ENCODE measurements around the gene C1orf87.

The C1orf87 gene

DNA sequence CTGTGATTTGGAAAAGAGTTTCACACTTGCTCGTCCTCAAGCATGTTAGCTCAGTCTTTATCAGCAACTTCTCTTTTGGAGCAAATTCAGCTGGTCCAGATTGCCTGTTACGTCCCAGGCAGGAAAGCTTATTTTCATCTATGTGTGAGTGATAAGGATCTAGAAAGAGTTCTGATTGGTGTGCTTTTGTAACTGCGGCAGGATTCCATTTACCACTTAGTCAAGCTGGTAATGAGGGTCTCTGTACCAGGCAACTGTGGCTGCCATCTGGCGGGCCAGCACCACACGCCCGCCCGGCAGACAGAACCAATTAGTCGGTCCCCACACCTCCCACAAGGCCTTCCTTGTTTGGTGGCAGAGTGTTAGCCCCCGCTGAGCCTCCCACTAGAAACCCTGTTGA is 21.0 kb downstream of the C1orf87 start:
- Histone ChIP-seq H2AFZ (ENCODE audit: low read depth) (no peak overlapping the region), H3K4me3 (IDR thresholded peaks at IDR 0.05; ENCODE audit: insufficient read depth, low read depth, low read length) (no peak overlapping the region), H3K79me2 (ENCODE audit: insufficient read depth, low read depth) (no peaks in the 10 kb centered on the region), H3K27ac (no peak overlapping the region), H3K36me3 (ENCODE audit: insufficient read depth) (no peaks in the 10 kb centered on the region), H4K20me1 (ENCODE audit: insufficient read depth) (no peaks in the 10 kb centered on the region), H3K27me3 (ENCODE audit: insufficient read depth, low read depth) (no peaks in the 10 kb centered on the region), H3K4me2 (no peak overlapping the region), H3K4me1 (ENCODE audit: low read depth, poor library complexity, severe bottlenecking) (no peaks in the 10 kb centered on the region), H3K9ac (no peak overlapping the region)
- TF ChIP-seq, protein P1, sequence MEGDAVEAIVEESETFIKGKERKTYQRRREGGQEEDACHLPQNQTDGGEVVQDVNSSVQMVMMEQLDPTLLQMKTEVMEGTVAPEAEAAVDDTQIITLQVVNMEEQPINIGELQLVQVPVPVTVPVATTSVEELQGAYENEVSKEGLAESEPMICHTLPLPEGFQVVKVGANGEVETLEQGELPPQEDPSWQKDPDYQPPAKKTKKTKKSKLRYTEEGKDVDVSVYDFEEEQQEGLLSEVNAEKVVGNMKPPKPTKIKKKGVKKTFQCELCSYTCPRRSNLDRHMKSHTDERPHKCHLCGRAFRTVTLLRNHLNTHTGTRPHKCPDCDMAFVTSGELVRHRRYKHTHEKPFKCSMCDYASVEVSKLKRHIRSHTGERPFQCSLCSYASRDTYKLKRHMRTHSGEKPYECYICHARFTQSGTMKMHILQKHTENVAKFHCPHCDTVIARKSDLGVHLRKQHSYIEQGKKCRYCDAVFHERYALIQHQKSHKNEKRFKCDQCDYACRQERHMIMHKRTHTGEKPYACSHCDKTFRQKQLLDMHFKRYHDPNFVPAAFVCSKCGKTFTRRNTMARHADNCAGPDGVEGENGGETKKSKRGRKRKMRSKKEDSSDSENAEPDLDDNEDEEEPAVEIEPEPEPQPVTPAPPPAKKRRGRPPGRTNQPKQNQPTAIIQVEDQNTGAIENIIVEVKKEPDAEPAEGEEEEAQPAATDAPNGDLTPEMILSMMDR (conservative IDR thresholded peaks at IDR 0.05; ENCODE audit: low read depth, low read length), result no peak

DNA sequence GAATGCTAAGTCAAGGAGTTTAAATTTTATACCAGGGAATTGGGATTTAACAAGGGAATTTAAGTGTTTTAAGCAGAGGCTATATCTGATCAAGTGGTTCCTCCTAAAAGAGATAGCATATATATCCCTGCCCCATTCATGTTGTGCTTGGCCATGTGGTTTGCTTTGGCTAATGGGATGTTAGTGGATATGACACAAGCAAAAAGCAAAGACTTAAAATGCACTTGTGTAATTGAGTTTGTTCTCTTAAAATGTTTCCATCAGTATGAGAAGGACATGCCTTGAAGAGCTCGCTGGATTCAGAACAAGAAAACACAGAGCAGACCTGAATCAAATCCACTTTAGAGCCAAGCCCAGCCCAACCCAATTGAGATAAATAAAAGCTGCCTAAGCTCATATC is 22.4 kb downstream of the C1orf87 start:
- Histone ChIP-seq H2AFZ (ENCODE audit: low read depth) (no peak overlapping the region), H3K79me2 (ENCODE audit: insufficient read depth, low read depth) (no peaks in the 10 kb centered on the region), H3K9ac (no peak overlapping the region), H3K4me3 (IDR thresholded peaks at IDR 0.05; ENCODE audit: insufficient read depth, low read depth, low read length) (no peak overlapping the region), H3K4me2 (no peak overlapping the region), H3K36me3 (ENCODE audit: insufficient read depth) (no peaks in the 10 kb centered on the region), H3K4me1 (ENCODE audit: low read depth, poor library complexity, severe bottlenecking) (no peaks in the 10 kb centered on the region), H3K27ac (no peak overlapping the region), H3K27me3 (ENCODE audit: insufficient read depth, low read depth) (no peaks in the 10 kb centered on the region), H4K20me1 (ENCODE audit: insufficient read depth) (no peaks in the 10 kb centered on the region)
- TF ChIP-seq, protein P1 (conservative IDR thresholded peaks at IDR 0.05; ENCODE audit: low read depth, low read length), result no peak

DNA sequence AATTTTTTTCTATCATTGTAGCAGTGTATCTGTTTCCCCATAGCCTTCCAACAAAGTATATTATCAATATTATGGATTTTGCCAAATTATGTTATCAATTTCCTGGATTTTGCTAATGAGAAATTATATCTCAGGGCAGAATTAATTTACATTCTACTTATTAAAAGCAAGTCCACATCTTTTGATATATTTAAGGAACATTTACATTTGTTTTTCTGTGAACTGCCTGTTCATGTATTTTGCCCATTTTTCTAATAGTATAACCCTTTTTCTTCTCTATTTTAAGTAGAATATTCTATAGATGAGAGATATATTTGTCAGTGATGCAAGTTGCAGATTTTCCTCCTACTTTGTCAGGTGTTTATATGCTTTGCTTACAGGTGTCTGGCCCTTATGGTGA is 24.4 kb downstream of the C1orf87 start:
- H3K27me3 ChIP-seq (ENCODE audit: insufficient read depth, low read depth), result no peaks in the 10 kb centered on the region
- no peaks in the 10 kb centered on the region for H4K20me1 ChIP-seq (ENCODE audit: insufficient read depth)
- H3K27ac ChIP-seq, result no peak overlapping the region
- no peaks in the 10 kb centered on the region for H3K79me2 ChIP-seq (ENCODE audit: insufficient read depth, low read depth)
- H3K36me3 ChIP-seq (ENCODE audit: insufficient read depth), result no peaks in the 10 kb centered on the region
- H2AFZ ChIP-seq (ENCODE audit: low read depth), result no peak overlapping the region
- no peaks in the 10 kb centered on the region for H3K4me1 ChIP-seq (ENCODE audit: low read depth, poor library complexity, severe bottlenecking)
- H3K9ac ChIP-seq, result no peak overlapping the region
- TF ChIP-seq, protein P1 (conservative IDR thresholded peaks at IDR 0.05; ENCODE audit: low read depth, low read length), result no peak
- H3K4me2 ChIP-seq, result no peak overlapping the region
- H3K4me3 ChIP-seq (IDR thresholded peaks at IDR 0.05; ENCODE audit: insufficient read depth, low read depth, low read length), result no peak overlapping the region

DNA sequence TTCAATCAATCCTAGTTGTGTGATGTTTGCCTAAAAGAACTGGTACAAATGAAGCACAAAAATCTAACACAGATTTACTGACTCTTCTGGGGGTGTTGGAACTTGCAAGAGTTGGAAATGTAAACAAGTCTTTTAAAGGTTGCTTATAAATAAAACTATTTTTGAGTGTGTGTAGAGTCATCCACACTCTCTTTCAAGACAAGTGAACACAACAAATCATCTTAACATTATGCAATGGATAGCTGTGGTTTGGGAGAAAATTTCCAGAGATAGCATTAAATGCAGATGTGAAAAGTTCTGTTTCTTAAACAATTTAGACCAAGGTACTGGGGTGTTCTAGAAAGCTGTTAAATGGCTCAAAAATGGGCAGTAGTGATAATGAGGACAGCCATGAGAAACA is 28.7 kb downstream of the C1orf87 start:
- Histone ChIP-seq H2AFZ (ENCODE audit: low read depth) (no peak overlapping the region), H3K79me2 (ENCODE audit: insufficient read depth, low read depth) (no peaks in the 10 kb centered on the region), H3K9ac (no peak overlapping the region), H3K27ac (no peak overlapping the region), H3K4me1 (ENCODE audit: low read depth, poor library complexity, severe bottlenecking) (no peaks in the 10 kb centered on the region), H3K27me3 (ENCODE audit: insufficient read depth, low read depth) (no peaks in the 10 kb centered on the region), H4K20me1 (ENCODE audit: insufficient read depth) (no peaks in the 10 kb centered on the region), H3K4me3 (IDR thresholded peaks at IDR 0.05; ENCODE audit: insufficient read depth, low read depth, low read length) (no peak overlapping the region), H3K36me3 (ENCODE audit: insufficient read depth) (no peaks in the 10 kb centered on the region), H3K4me2 (no peak overlapping the region)
- TF ChIP-seq, protein P1 (conservative IDR thresholded peaks at IDR 0.05; ENCODE audit: low read depth, low read length), result no peak
